IMR-90 (cell line): ENCODE measurements around the gene MAN1C1. TPM values are rescaled to one million over a fixed set of nuclear protein-coding genes. Genes with fewer than 3 reads are reported as not detected.
A peak's percentile ranks its signal among the peaks of the same experiment; 100 is the strongest.

Experiments used
- ATAC-seq: fragments of 200-7000 bp; cut with Tn5 transposase; 2 replicates; pipeline ENCODE4 v1.9.1; 2020; ENCODE audit warnings: low read depth, mild to moderate bottlenecking, moderate library complexity
- BruUV-seq: library from RNA; stranded (reverse); fragments of 400-500 nt; replicated peaks from 2 replicates; lab custom pipeline; 2021; lab: Mats Ljungman, UMichigan
- CTCF ChIA-PET: fragments of 300-600 bp; formaldehyde crosslinking; extraction: SDS; loops from one replicate; lab custom pipeline; 2021; ENCODE audit warnings: antibody characterized with exemption; lab: Yijun Ruan, JAX
- POLR2A ChIA-PET: fragments of 300-600 bp; sonication (Branson Sonifier 250); formaldehyde crosslinking; loops from one replicate; lab custom pipeline; 2022; ENCODE audit warnings: antibody characterized with exemption; ENCODE audit not compliant: unreplicated experiment; lab: Charles Lee
- DNase-seq: peaks from one replicate; pipeline ENCODE4 v3.0.0; 2013
- H2AFZ ChIP-seq: replicated peaks from 2 replicates; pipeline ENCODE3; 2013; ENCODE audit warnings: low read length, mild to moderate bottlenecking; ENCODE audit not compliant: poor library complexity
- H2AK5ac ChIP-seq: 2 replicates; pipeline ENCODE4 v1.6.1; 2013; ENCODE audit warnings: low read depth, low read length, inconsistent platforms
- H2AK9ac ChIP-seq: replicated peaks from 2 replicates; pipeline ENCODE3; 2013; ENCODE audit warnings: mild to moderate bottlenecking, low read depth, low read length, moderate library complexity; ENCODE audit not compliant: poor library complexity
- H2BK120ac ChIP-seq: 2 replicates; pipeline ENCODE4 v1.6.1; 2013; ENCODE audit warnings: low read depth, low read length, inconsistent platforms
- H2BK15ac ChIP-seq: 3 replicates; pipeline ENCODE4 v1.6.1; 2013; ENCODE audit warnings: low read depth, low read length, inconsistent platforms
- H2BK20ac ChIP-seq: 2 replicates; pipeline ENCODE4 v1.6.1; 2013; ENCODE audit warnings: low read depth, mild to moderate bottlenecking, inconsistent platforms, low read length, moderate library complexity
- H2BK5ac ChIP-seq: 2 replicates; pipeline ENCODE4 v1.6.1; 2013; ENCODE audit warnings: mild to moderate bottlenecking, low read depth, low read length, inconsistent platforms; ENCODE audit not compliant: poor library complexity, severe bottlenecking
- H3K14ac ChIP-seq: replicated peaks from 2 replicates; pipeline ENCODE4 v1.6.1; 2013; ENCODE audit warnings: low read depth, low read length, inconsistent platforms
- H3K18ac ChIP-seq: 2 replicates; pipeline ENCODE4 v1.6.1; 2013; ENCODE audit warnings: low read depth, low read length, control low read depth
- H3K23ac ChIP-seq: 2 replicates; pipeline ENCODE4 v1.6.1; 2013; ENCODE audit warnings: low read depth, low read length, inconsistent platforms
- H3K27ac ChIP-seq: 2 replicates; pipeline ENCODE4 v1.5.1; 2013; ENCODE audit warnings: mild to moderate bottlenecking, control low read depth, low read length; ENCODE audit not compliant: insufficient read depth
- H3K27me3 ChIP-seq: 2 replicates; pipeline ENCODE4 v1.6.1; 2013; ENCODE audit warnings: low read length; ENCODE audit not compliant: control insufficient read depth, insufficient read depth
- H3K36me3 ChIP-seq: 2 replicates; pipeline ENCODE4 v1.6.1; 2013; ENCODE audit warnings: low read length, mixed read lengths; ENCODE audit not compliant: control insufficient read depth, insufficient read depth
- H3K4ac ChIP-seq: 2 replicates; pipeline ENCODE4 v1.6.1; 2013; ENCODE audit warnings: low read depth, low read length, inconsistent platforms
- H3K4me1 ChIP-seq: 2 replicates; pipeline ENCODE4 v1.6.1; 2013; ENCODE audit warnings: low read length, mixed read lengths; ENCODE audit not compliant: control insufficient read depth, insufficient read depth
- H3K4me2 ChIP-seq: 2 replicates; pipeline ENCODE4 v1.6.1; 2013; ENCODE audit warnings: low read depth, mild to moderate bottlenecking, control low read depth, low read length, moderate library complexity
- H3K4me3 ChIP-seq: 2 replicates; pipeline ENCODE4 v1.5.1; 2013; ENCODE audit warnings: low read depth, mild to moderate bottlenecking, control low read depth, low read length, moderate library complexity; ENCODE audit not compliant: insufficient read depth
- H3K56ac ChIP-seq: 2 replicates; pipeline ENCODE4 v1.6.1; 2013; ENCODE audit warnings: low read length, inconsistent platforms; ENCODE audit not compliant: insufficient read depth; ENCODE audit errors: extremely low read depth
- H3K79me1 ChIP-seq, 2 experiments: 2 replicates each; pipeline ENCODE4 v1.6.1; 2013; ENCODE audit warnings: low read length in 2 of 2, inconsistent platforms in 1 of 2, low read depth in 1 of 2
- H3K9ac ChIP-seq: 2 replicates; pipeline ENCODE4 v1.6.1; 2013; ENCODE audit warnings: low read depth, low read length, control low read depth
- H3K9me1 ChIP-seq: 2 replicates; pipeline ENCODE4 v1.6.1; 2013; ENCODE audit warnings: low read length, inconsistent platforms; ENCODE audit not compliant: insufficient read depth
- H3K9me3 ChIP-seq: 2 replicates; pipeline ENCODE4 v1.6.1; 2013; ENCODE audit warnings: low read length; ENCODE audit not compliant: control insufficient read depth, insufficient read depth
- H4K20me1 ChIP-seq: 2 replicates; pipeline ENCODE4 v1.6.1; 2013; ENCODE audit warnings: low read length, inconsistent platforms; ENCODE audit not compliant: insufficient read depth
- H4K5ac ChIP-seq: 2 replicates; pipeline ENCODE4 v1.6.1; 2013; ENCODE audit warnings: mild to moderate bottlenecking, low read depth, low read length, control low read depth
- H4K8ac ChIP-seq, 2 experiments: 2 replicates each; pipeline ENCODE4 v1.6.1; 2013; ENCODE audit warnings: low read depth in 2 of 2, low read length in 2 of 2, control low read depth in 1 of 2, inconsistent platforms in 1 of 2
- H4K91ac ChIP-seq: 2 replicates; pipeline ENCODE4 v1.6.1; 2013; ENCODE audit warnings: low read depth, low read length, inconsistent platforms; ENCODE audit not compliant: insufficient read depth
- BHLHE40 ChIP-seq: fragments of 150-350 bp; IDR thresholded peaks from 2 replicates; pipeline ENCODE4 v1.6.1; 2016; ENCODE audit warnings: mild to moderate bottlenecking, low read depth, low read length
- CEBPB ChIP-seq: IDR thresholded peaks from 2 replicates; pipeline ENCODE4 v1.6.1; 2012; ENCODE audit warnings: low read depth, low read length, improper control_type of control experiment
- CHD1 ChIP-seq: IDR thresholded peaks from 2 replicates; pipeline ENCODE4 v1.6.1; 2012; ENCODE audit warnings: low read depth, low read length, improper control_type of control experiment
- FOS ChIP-seq: fragments of 150-350 bp; IDR thresholded peaks from 2 replicates; pipeline ENCODE4 v1.6.1; 2016; ENCODE audit warnings: low read depth, low read length
- MAFK ChIP-seq: IDR thresholded peaks from 2 replicates; pipeline ENCODE4 v1.6.1; 2012; ENCODE audit warnings: low read depth, low read length, improper control_type of control experiment
- MAZ ChIP-seq: IDR thresholded peaks from 2 replicates; pipeline ENCODE4 v1.6.1; 2012; ENCODE audit warnings: low read depth, mild to moderate bottlenecking, low read length, improper control_type of control experiment, moderate library complexity, borderline replicate concordance
- MXI1 ChIP-seq: IDR thresholded peaks from 2 replicates; pipeline ENCODE4 v1.6.1; 2012; ENCODE audit warnings: low read depth, mild to moderate bottlenecking, low read length, moderate library complexity, borderline replicate concordance
- POLR2A ChIP-seq: IDR thresholded peaks from 2 replicates; pipeline ENCODE4 v1.6.1; 2012; ENCODE audit warnings: mild to moderate bottlenecking, low read depth, low read length
- RAD21 ChIP-seq: IDR thresholded peaks from 2 replicates; pipeline ENCODE4 v1.6.1; 2012; ENCODE audit warnings: low read length, improper control_type of control experiment
- RCOR1 ChIP-seq: IDR thresholded peaks from 2 replicates; pipeline ENCODE4 v1.6.1; 2012; ENCODE audit warnings: mild to moderate bottlenecking, low read length, improper control_type of control experiment; ENCODE audit not compliant: insufficient replicate concordance
- SMC3 ChIP-seq: fragments of 150-350 bp; IDR thresholded peaks from 2 replicates; pipeline ENCODE4 v1.6.1; 2016; ENCODE audit warnings: low read depth, mild to moderate bottlenecking, antibody characterized with exemption, low read length, moderate library complexity
- WGBS, 2 experiments: methylation state at CpG; one replicate each; pipeline versions ENCODE4 v1.1.5 to v1.1.7; 2013; ENCODE audit warnings: missing lambda C conversion rate in 2 of 2; ENCODE audit not compliant: insufficient read length in 1 of 2; ENCODE audit errors: extremely low coverage in 2 of 2; 5-methylcytosine and 5-hydroxymethylcytosine counted together
- dilution Hi-C: fragments of 300-500 bp; cut with HindIII; formaldehyde crosslinking; loops from one replicate; pipeline ENCODE4 v1.14.3; 2018; ENCODE audit warnings: low sequenced_read_pairs; ENCODE audit not compliant: unreplicated experiment
- in situ Hi-C: fragments of 300-500 bp; cut with MboI; formaldehyde crosslinking; loops from 3 replicates; pipeline ENCODE4 v1.14.3; 2019; ENCODE audit warnings: low sequenced_read_pairs, inconsistent platforms, mixed read lengths
- intact Hi-C: fragments of 100-400 bp; cut with micrococcal nuclease; formaldehyde crosslinking; loops from 2 replicates; pipeline ENCODE4 v1.10.0; 2022
- polyA plus RNA-seq, 3 experiments: library from polyadenylated mRNA; depleted of rRNA; stranded (reverse); fragments of >200 nt; gene quantifications; 2 replicates each; pipeline ENCODE4 v1.2.3, GENCODE V29; 2012; ENCODE audit warnings: low replicate concordance in 1 of 3
- total RNA-seq: library from RNA; depleted of rRNA; stranded (reverse); fragments of >200 nt; gene quantifications from 2 replicates; pipeline ENCODE4 v1.2.3, GENCODE V29; 2012
- TF ChIP-seq, protein P1 (sequence below): fragments of 150-350 bp; IDR thresholded peaks from 2 replicates; pipeline ENCODE4 v1.6.1; 2016; ENCODE audit warnings: low read depth, mild to moderate bottlenecking, low read length, moderate library complexity, borderline replicate concordance
- TF ChIP-seq, protein P2 (sequence below): fragments of 150-350 bp; IDR thresholded peaks from 2 replicates; pipeline ENCODE4 v1.6.1; 2017; ENCODE audit warnings: mild to moderate bottlenecking, antibody characterized with exemption, low read length, low read depth
- TF ChIP-seq, protein P3 (sequence below): conservative IDR thresholded peaks from 2 replicates; pipeline ENCODE4 v1.5.1; 2012; ENCODE audit warnings: mild to moderate bottlenecking, low read depth, low read length, improper control_type of control experiment

Gene MAN1C1
- total and polyA plus RNA-seq, 2 of the 4 experiments (the other 2 are of a cell fraction): 3.2 to 11.3 TPM

DNA sequence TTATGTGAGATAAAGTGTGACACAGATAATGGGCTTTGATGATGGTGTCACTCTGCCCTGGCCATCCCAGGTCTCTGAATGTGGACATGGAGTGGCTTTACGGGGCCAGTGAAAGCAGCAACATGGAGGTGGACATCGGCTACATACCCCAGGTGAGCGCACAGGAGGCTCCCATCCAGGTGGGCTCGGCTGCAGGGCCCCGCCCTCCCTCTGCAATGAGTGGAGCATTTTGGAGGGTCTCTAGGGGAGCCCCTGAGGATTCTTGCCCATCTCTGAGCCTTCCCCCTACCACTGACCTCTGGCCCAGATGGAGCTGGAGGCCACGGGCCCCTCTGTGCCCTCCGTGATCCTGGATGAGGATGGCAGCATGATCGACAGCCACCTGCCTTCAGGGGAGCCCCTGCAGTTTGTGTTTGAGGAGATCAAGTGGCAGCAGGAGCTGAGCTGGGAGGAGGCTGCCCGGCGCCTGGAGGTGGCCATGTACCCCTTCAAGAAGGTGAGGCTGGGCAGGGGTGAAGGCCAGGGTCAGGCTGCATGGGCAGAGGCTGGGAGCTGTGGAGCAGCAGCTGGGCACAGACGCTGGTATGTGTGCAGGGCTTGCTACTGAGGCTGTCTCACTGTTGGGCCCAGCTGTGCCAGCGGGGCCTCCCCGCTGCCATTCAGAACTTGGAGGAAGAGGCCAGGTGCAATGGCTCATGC lies 194.9 kb downstream of the MAN1C1 start:
- H2BK15ac ChIP-seq: no peak overlapping the region
- H3K4me2 ChIP-seq: no peak overlapping the region
- no peaks in the 10 kb centered on the region for H3K9me1 ChIP-seq
- no peak for DNase-seq
- H3K9me3 ChIP-seq: no peaks in the 10 kb centered on the region
- intact Hi-C loops (loop anchor here (10.0 kb wide), 1 partner anchor 567 kb away; the partner anchor contains the start of gene RSRP1), in situ Hi-C loops (loop anchor here (25.0 kb wide), 2 partner anchors 399 to 574 kb away; partner anchors contain the start of genes RHCE, RSRP1 and SYF2), dilution Hi-C loops (no loop called here)
- H3K14ac ChIP-seq: no peak overlapping the region
- no peak overlapping the region for H4K91ac ChIP-seq
- no peak overlapping the region for H2BK120ac ChIP-seq
- ChIA-PET POLR2A (no interaction called here), CTCF (no interaction called here)
- WGBS, 2 experiments: 80% methylated on average over 2 of the region's 13 CpGs; no CpG with 5 or more reads in 1 of the 2 experiments
- H3K23ac ChIP-seq: no peak overlapping the region
- peaks cover 11% of the 10 kb centered on the region for H4K20me1 ChIP-seq
- H2AK9ac ChIP-seq: peak overlapping the region; percentile 22
- H2AK5ac ChIP-seq: 0 out of 2 replicates have a peak overlapping the region, but pooled peaks have one; percentile 69
- no peak overlapping the region for H3K4me3 ChIP-seq
- H3K18ac ChIP-seq: no peak overlapping the region
- no peak overlapping the region for H3K56ac ChIP-seq
- H4K8ac ChIP-seq: no peak overlapping the region
- no peak overlapping the region for H4K5ac ChIP-seq
- no peak overlapping the region for H2BK5ac ChIP-seq
- no peak for ATAC-seq
- H2AFZ ChIP-seq: peak overlapping the region; percentile 11
- H3K27ac ChIP-seq: no peak overlapping the region
- no peak overlapping the region for H2BK20ac ChIP-seq
- no TSS peak for BruUV-seq
- H3K79me1 ChIP-seq: peaks cover 0 to 9% of the 10 kb centered on the region in 2 experiments; a peak in 2 of 4 replicates
- H3K27me3 ChIP-seq: no peaks in the 10 kb centered on the region
- H3K4me1 ChIP-seq: no peaks in the 10 kb centered on the region; the same call in 1 of the 2 replicates
- no peak overlapping the region for H3K9ac ChIP-seq
- H3K4ac ChIP-seq: no peak overlapping the region
- peaks cover 60% of the 10 kb centered on the region for H3K36me3 ChIP-seq
- no peak for TF ChIP-seq SMC3
- TF ChIP-seq MAZ: no peak
- TF ChIP-seq RCOR1: no peak
- no peak for TF ChIP-seq FOS
- TF ChIP-seq BHLHE40: no peak
- no peak for TF ChIP-seq MXI1
- TF ChIP-seq POLR2A: no peak
- TF ChIP-seq, protein P1, sequence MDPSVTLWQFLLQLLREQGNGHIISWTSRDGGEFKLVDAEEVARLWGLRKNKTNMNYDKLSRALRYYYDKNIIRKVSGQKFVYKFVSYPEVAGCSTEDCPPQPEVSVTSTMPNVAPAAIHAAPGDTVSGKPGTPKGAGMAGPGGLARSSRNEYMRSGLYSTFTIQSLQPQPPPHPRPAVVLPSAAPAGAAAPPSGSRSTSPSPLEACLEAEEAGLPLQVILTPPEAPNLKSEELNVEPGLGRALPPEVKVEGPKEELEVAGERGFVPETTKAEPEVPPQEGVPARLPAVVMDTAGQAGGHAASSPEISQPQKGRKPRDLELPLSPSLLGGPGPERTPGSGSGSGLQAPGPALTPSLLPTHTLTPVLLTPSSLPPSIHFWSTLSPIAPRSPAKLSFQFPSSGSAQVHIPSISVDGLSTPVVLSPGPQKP: no peak
- no peak for TF ChIP-seq RAD21
- TF ChIP-seq, protein P2, sequence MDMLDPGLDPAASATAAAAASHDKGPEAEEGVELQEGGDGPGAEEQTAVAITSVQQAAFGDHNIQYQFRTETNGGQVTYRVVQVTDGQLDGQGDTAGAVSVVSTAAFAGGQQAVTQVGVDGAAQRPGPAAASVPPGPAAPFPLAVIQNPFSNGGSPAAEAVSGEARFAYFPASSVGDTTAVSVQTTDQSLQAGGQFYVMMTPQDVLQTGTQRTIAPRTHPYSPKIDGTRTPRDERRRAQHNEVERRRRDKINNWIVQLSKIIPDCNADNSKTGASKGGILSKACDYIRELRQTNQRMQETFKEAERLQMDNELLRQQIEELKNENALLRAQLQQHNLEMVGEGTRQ: no peak
- TF ChIP-seq CHD1: no peak
- TF ChIP-seq, protein P3, sequence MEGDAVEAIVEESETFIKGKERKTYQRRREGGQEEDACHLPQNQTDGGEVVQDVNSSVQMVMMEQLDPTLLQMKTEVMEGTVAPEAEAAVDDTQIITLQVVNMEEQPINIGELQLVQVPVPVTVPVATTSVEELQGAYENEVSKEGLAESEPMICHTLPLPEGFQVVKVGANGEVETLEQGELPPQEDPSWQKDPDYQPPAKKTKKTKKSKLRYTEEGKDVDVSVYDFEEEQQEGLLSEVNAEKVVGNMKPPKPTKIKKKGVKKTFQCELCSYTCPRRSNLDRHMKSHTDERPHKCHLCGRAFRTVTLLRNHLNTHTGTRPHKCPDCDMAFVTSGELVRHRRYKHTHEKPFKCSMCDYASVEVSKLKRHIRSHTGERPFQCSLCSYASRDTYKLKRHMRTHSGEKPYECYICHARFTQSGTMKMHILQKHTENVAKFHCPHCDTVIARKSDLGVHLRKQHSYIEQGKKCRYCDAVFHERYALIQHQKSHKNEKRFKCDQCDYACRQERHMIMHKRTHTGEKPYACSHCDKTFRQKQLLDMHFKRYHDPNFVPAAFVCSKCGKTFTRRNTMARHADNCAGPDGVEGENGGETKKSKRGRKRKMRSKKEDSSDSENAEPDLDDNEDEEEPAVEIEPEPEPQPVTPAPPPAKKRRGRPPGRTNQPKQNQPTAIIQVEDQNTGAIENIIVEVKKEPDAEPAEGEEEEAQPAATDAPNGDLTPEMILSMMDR: no peak
- no peak for TF ChIP-seq CEBPB
- no peak for TF ChIP-seq MAFK
